SK-N-SH treated with all-trans-retinoic acid at 6 μM for 48 hours (cell line): ENCODE data around the gene ASTN2.

Source experiments
- ATAC-seq: fragments of 200-7000 bp; cut with Tn5 transposase; 3 replicates; pipeline ENCODE4 v1.9.1; 2020; ENCODE audit warnings: mild to moderate bottlenecking, moderate library complexity
- ARNTL ChIP-seq: fragments of 450-650 bp; formaldehyde crosslinking; IDR thresholded peaks from 2 replicates; pipeline ENCODE4 v1.5.0; 2020; ENCODE audit warnings: low read depth, mild to moderate bottlenecking, moderate library complexity, borderline replicate concordance
- BACH2 ChIP-seq: fragments of 250-450 bp; sonication (Bioruptor Pico); IDR thresholded peaks from 2 replicates; pipeline ENCODE4 v1.9.0; 2021; ENCODE audit warnings: mild to moderate bottlenecking, borderline replicate concordance
- CSDC2 ChIP-seq: fragments of 250-450 bp; sonication (Bioruptor Pico); IDR thresholded peaks from 2 replicates; pipeline ENCODE4 v1.5.0; 2020; ENCODE audit warnings: mild to moderate bottlenecking, moderate library complexity
- ESRRG ChIP-seq: fragments of 250-450 bp; sonication (Bioruptor Pico); IDR thresholded peaks from 2 replicates; pipeline ENCODE4 v1.6.1; 2021; ENCODE audit warnings: mild to moderate bottlenecking
- GLIS3 ChIP-seq: fragments of 250-450 bp; sonication (Bioruptor Pico); IDR thresholded peaks from 2 replicates; pipeline ENCODE4 v1.5.0; 2020; ENCODE audit warnings: mild to moderate bottlenecking, moderate library complexity
- ISL1 ChIP-seq: fragments of 250-450 bp; sonication (Bioruptor Pico); IDR thresholded peaks from 2 replicates; pipeline ENCODE4 v2.1.2; 2022; ENCODE audit warnings: mild to moderate bottlenecking, moderate library complexity
- OSR1 ChIP-seq: fragments of 250-450 bp; sonication (Bioruptor Pico); IDR thresholded peaks from 2 replicates; pipeline ENCODE4 v1.8.0; 2022; ENCODE audit warnings: moderate library complexity, mild to moderate bottlenecking, inconsistent platforms
- PPARA ChIP-seq: fragments of 250-450 bp; sonication (Bioruptor Pico); IDR thresholded peaks from 2 replicates; pipeline ENCODE4 v1.5.0; 2020; ENCODE audit warnings: mild to moderate bottlenecking, borderline replicate concordance
- RARB ChIP-seq: fragments of 250-450 bp; sonication (Bioruptor Pico); IDR thresholded peaks from 2 replicates; pipeline ENCODE4 v1.8.0; 2021; ENCODE audit warnings: mild to moderate bottlenecking, moderate library complexity
- SNAI2 ChIP-seq: fragments of 250-450 bp; sonication (Bioruptor Pico); IDR thresholded peaks from 2 replicates; pipeline ENCODE4 v1.5.0; 2020; ENCODE audit warnings: mild to moderate bottlenecking, moderate library complexity
- TCF4 ChIP-seq: fragments of 250-450 bp; sonication (Bioruptor Pico); IDR thresholded peaks from 2 replicates; pipeline ENCODE4 v1.8.0; 2021; ENCODE audit warnings: mild to moderate bottlenecking, moderate library complexity, borderline replicate concordance
- TOX ChIP-seq: fragments of 250-450 bp; sonication (Bioruptor Pico); IDR thresholded peaks from 2 replicates; pipeline ENCODE4 v1.8.0; 2021; ENCODE audit warnings: mild to moderate bottlenecking, moderate library complexity, borderline replicate concordance
- ZC3H10 ChIP-seq: fragments of 250-450 bp; sonication (Bioruptor Pico); IDR thresholded peaks from 2 replicates; pipeline ENCODE4 v1.5.1; 2021; ENCODE audit warnings: mild to moderate bottlenecking, moderate library complexity
- ZFP3 ChIP-seq: fragments of 250-450 bp; sonication (Bioruptor Pico); IDR thresholded peaks from 2 replicates; pipeline ENCODE4 v1.5.0; 2020; ENCODE audit warnings: mild to moderate bottlenecking, moderate library complexity
- ZFP30 ChIP-seq: fragments of 450-650 bp; formaldehyde crosslinking; IDR thresholded peaks from 2 replicates; pipeline ENCODE4 v1.5.0; 2022; ENCODE audit warnings: mild to moderate bottlenecking, moderate library complexity
- ZNF565 ChIP-seq: fragments of 450-650 bp; formaldehyde crosslinking; conservative IDR thresholded peaks from 2 replicates; pipeline ENCODE4 v1.5.0; 2020; ENCODE audit warnings: low read depth, mild to moderate bottlenecking, moderate library complexity
- ZNF70 ChIP-seq: fragments of 450-650 bp; formaldehyde crosslinking; IDR thresholded peaks from 2 replicates; pipeline ENCODE4 v1.5.0; 2020; ENCODE audit warnings: mild to moderate bottlenecking, moderate library complexity
- ZNF8 ChIP-seq: fragments of 450-650 bp; formaldehyde crosslinking; IDR thresholded peaks from 2 replicates; pipeline ENCODE4 v1.5.0; 2020; ENCODE audit warnings: mild to moderate bottlenecking, moderate library complexity
- TF ChIP-seq, protein P1 (sequence below): fragments of 250-450 bp; sonication (Bioruptor Pico); IDR thresholded peaks from 2 replicates; pipeline ENCODE4 v1.8.0; 2020; ENCODE audit warnings: mild to moderate bottlenecking, moderate library complexity, borderline replicate concordance
- TF ChIP-seq, protein P2 (sequence below): fragments of 250-450 bp; sonication (Bioruptor Pico); IDR thresholded peaks from 2 replicates; pipeline ENCODE4 v1.5.1; 2020; ENCODE audit warnings: low read depth, mild to moderate bottlenecking, moderate library complexity
- TF ChIP-seq, protein P3 (sequence below): fragments of 250-450 bp; sonication (Bioruptor Pico); IDR thresholded peaks from 2 replicates; pipeline ENCODE4 v1.5.1; 2021; ENCODE audit warnings: mild to moderate bottlenecking, moderate library complexity
- TF ChIP-seq, protein P4 (sequence below): fragments of 250-450 bp; sonication (Bioruptor Pico); IDR thresholded peaks from 2 replicates; pipeline ENCODE4 v1.8.0; 2021; ENCODE audit warnings: low read depth, mild to moderate bottlenecking, moderate library complexity, borderline replicate concordance
- TF ChIP-seq, protein P5 (sequence below): fragments of 250-450 bp; sonication (Bioruptor Pico); IDR thresholded peaks from 2 replicates; pipeline ENCODE4 v1.5.0; 2020; ENCODE audit warnings: mild to moderate bottlenecking, moderate library complexity

The ASTN2 gene

DNA sequence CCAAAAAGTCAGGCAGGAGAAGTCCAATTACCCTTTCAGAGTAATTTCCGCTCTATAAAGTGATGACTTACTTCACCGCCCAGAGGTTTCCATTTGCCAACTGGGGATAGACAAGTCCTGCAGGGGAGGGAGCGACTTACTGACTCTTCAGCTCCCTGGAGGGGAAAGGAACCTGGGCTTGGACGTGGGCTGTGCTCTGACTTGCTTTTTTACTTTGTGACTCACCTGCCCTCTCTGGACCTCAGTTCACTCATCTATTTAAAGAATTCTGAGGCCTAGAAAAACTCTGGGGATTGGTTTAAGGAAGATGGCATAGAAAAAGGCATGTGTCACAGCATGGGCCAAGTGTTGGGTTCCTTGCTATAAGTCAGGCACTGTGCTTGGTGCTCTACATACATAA is 908.2 kb downstream of the ASTN2 start:
- no peak for ATAC-seq
- no peak for TF ChIP-seq ZNF70
- TF ChIP-seq ZFP30 = no peak
- no peak for TF ChIP-seq PPARA (CRISPR knock-in tag)
- TF ChIP-seq ZNF565 (CRISPR knock-in tag) = no peak
- no peak for TF ChIP-seq ZNF8 (CRISPR knock-in tag)
- TF ChIP-seq GLIS3 = no peak
- TF ChIP-seq ZC3H10 (CRISPR knock-in tag) = no peak
- TF ChIP-seq ARNTL = no peak

DNA sequence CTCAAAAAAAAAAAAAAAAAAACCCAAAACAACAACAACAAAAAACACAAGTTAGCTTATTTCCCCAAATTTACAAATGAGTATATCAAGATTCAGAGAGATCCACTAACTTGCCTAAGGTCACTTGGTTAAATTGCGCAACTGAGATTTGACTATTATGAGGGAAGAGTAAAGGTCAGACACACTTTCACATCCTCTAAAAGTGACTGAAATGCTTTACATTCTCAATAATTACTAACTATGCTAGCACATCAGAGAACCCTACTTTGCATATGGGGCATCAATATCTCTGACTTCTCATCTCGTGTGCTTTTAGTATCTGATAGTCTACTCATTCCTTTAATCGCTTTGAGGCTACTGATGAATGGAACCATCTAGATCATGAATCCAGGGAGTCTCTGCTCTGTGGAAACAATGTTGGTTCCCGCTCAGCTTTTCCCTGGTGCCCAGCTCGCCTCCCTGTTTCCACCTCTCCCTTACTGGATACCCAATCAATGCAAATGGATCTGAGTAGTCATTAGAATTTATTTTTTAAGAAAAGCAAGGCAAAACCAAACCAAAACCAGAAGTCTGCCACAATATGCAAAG is 909.9 kb downstream of the ASTN2 start:
- ATAC-seq = no peak

DNA sequence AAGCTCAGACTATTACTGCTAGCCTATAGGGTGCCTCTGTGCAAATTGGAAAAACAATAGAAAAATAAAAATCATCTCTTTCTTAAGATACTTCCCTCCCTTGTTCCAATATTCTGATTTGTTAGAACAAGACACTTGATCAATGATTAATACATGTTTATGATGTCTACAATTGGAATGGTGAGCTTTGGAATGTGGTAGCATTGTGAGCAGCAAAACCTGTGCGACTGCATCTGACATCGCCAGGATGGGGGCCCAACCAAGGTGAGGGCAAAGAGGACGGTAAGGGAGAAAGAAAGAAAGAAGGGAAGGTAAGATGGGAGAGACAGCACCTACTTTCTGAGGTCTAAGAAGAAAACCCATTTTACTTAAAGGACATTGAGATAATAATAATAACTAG is 910.8 kb downstream of the ASTN2 start:
- ATAC-seq = no peak
- TF ChIP-seq SNAI2 = no peak
- TF ChIP-seq ISL1 (CRISPR knock-in tag) = no peak
- TF ChIP-seq GLIS3 = no peak
- TF ChIP-seq, protein P1, sequence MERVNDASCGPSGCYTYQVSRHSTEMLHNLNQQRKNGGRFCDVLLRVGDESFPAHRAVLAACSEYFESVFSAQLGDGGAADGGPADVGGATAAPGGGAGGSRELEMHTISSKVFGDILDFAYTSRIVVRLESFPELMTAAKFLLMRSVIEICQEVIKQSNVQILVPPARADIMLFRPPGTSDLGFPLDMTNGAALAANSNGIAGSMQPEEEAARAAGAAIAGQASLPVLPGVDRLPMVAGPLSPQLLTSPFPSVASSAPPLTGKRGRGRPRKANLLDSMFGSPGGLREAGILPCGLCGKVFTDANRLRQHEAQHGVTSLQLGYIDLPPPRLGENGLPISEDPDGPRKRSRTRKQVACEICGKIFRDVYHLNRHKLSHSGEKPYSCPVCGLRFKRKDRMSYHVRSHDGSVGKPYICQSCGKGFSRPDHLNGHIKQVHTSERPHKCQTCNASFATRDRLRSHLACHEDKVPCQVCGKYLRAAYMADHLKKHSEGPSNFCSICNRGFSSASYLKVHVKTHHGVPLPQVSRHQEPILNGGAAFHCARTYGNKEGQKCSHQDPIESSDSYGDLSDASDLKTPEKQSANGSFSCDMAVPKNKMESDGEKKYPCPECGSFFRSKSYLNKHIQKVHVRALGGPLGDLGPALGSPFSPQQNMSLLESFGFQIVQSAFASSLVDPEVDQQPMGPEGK = no peak
- TF ChIP-seq CSDC2 = no peak
- no peak for TF ChIP-seq RARB
- no peak for TF ChIP-seq TOX
- TF ChIP-seq ZNF565 (CRISPR knock-in tag) = no peak
- no peak for TF ChIP-seq PPARA (CRISPR knock-in tag)
- no peak for TF ChIP-seq ZFP30
- TF ChIP-seq ESRRG (CRISPR knock-in tag) = no peak
- no peak for TF ChIP-seq ARNTL
- TF ChIP-seq ZNF8 (CRISPR knock-in tag) = no peak
- no peak for TF ChIP-seq OSR1 (CRISPR knock-in tag)
- no peak for TF ChIP-seq ZNF70

More for the DNA sequence above, 909.9 kb downstream of the ASTN2 start:
- TF ChIP-seq ZNF70 = no peak
- TF ChIP-seq TCF4 (CRISPR knock-in tag) = no peak
- TF ChIP-seq TOX = no peak
- TF ChIP-seq, protein P2, sequence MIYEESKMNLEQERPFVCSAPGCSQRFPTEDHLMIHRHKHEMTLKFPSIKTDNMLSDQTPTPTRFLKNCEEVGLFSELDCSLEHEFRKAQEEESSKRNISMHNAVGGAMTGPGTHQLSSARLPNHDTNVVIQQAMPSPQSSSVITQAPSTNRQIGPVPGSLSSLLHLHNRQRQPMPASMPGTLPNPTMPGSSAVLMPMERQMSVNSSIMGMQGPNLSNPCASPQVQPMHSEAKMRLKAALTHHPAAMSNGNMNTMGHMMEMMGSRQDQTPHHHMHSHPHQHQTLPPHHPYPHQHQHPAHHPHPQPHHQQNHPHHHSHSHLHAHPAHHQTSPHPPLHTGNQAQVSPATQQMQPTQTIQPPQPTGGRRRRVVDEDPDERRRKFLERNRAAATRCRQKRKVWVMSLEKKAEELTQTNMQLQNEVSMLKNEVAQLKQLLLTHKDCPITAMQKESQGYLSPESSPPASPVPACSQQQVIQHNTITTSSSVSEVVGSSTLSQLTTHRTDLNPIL (CRISPR knock-in tag) = no peak
- TF ChIP-seq, protein P3, sequence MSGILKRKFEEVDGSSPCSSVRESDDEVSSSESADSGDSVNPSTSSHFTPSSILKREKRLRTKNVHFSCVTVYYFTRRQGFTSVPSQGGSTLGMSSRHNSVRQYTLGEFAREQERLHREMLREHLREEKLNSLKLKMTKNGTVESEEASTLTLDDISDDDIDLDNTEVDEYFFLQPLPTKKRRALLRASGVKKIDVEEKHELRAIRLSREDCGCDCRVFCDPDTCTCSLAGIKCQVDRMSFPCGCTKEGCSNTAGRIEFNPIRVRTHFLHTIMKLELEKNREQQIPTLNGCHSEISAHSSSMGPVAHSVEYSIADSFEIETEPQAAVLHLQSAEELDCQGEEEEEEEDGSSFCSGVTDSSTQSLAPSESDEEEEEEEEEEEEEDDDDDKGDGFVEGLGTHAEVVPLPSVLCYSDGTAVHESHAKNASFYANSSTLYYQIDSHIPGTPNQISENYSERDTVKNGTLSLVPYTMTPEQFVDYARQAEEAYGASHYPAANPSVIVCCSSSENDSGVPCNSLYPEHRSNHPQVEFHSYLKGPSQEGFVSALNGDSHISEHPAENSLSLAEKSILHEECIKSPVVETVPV (CRISPR knock-in tag) = no peak
- TF ChIP-seq, protein P1 = no peak
- TF ChIP-seq OSR1 (CRISPR knock-in tag) = no peak
- no peak for TF ChIP-seq BACH2 (CRISPR knock-in tag)
- TF ChIP-seq ESRRG (CRISPR knock-in tag) = no peak
- TF ChIP-seq ZNF8 (CRISPR knock-in tag) = no peak
- no peak for TF ChIP-seq PPARA (CRISPR knock-in tag)
- TF ChIP-seq ZFP30 = no peak
- no peak for TF ChIP-seq RARB
- no peak for TF ChIP-seq ZNF565 (CRISPR knock-in tag)
- no peak for TF ChIP-seq GLIS3
- TF ChIP-seq ZFP3 = no peak
- TF ChIP-seq, protein P4, sequence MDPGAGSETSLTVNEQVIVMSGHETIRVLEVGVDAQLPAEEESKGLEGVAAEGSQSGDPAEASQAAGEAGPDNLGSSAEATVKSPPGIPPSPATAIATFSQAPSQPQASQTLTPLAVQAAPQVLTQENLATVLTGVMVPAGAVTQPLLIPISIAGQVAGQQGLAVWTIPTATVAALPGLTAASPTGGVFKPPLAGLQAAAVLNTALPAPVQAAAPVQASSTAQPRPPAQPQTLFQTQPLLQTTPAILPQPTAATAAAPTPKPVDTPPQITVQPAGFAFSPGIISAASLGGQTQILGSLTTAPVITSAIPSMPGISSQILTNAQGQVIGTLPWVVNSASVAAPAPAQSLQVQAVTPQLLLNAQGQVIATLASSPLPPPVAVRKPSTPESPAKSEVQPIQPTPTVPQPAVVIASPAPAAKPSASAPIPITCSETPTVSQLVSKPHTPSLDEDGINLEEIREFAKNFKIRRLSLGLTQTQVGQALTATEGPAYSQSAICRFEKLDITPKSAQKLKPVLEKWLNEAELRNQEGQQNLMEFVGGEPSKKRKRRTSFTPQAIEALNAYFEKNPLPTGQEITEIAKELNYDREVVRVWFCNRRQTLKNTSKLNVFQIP (CRISPR knock-in tag) = no peak
- TF ChIP-seq, protein P5, sequence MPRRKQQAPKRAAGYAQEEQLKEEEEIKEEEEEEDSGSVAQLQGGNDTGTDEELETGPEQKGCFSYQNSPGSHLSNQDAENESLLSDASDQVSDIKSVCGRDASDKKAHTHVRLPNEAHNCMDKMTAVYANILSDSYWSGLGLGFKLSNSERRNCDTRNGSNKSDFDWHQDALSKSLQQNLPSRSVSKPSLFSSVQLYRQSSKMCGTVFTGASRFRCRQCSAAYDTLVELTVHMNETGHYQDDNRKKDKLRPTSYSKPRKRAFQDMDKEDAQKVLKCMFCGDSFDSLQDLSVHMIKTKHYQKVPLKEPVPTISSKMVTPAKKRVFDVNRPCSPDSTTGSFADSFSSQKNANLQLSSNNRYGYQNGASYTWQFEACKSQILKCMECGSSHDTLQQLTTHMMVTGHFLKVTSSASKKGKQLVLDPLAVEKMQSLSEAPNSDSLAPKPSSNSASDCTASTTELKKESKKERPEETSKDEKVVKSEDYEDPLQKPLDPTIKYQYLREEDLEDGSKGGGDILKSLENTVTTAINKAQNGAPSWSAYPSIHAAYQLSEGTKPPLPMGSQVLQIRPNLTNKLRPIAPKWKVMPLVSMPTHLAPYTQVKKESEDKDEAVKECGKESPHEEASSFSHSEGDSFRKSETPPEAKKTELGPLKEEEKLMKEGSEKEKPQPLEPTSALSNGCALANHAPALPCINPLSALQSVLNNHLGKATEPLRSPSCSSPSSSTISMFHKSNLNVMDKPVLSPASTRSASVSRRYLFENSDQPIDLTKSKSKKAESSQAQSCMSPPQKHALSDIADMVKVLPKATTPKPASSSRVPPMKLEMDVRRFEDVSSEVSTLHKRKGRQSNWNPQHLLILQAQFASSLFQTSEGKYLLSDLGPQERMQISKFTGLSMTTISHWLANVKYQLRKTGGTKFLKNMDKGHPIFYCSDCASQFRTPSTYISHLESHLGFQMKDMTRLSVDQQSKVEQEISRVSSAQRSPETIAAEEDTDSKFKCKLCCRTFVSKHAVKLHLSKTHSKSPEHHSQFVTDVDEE (CRISPR knock-in tag) = no peak
- no peak for TF ChIP-seq ZC3H10 (CRISPR knock-in tag)
